ENCODE measurements around the gene BNC2.
"Not testable (repeated sequence)": the region's sequence is repeated elsewhere in the genome, so short reads cannot be mapped to it uniquely, and the experiment has no call there.

The BNC2 gene

GRCh38 chr9:16559418-16560188 is 310.9 kb downstream of the BNC2 start:
- no peak overlapping the region for H3K27ac Mint-ChIP-seq
- no peaks in the 10 kb centered on the region for H3K27me3 Mint-ChIP-seq
- no peaks in the 10 kb centered on the region for H3K4me1 Mint-ChIP-seq (ENCODE audit: low read depth)

GRCh38 chr9:16555802-16556201 is 314.7 kb downstream of the BNC2 start:
- Mint-ChIP-seq H3K4me3 (no peak overlapping the region), H3K36me3 (ENCODE audit: low read depth) (no peaks in the 10 kb centered on the region), H3K4me1 (ENCODE audit: low read depth) (no peaks in the 10 kb centered on the region), H3K27ac (no peak overlapping the region), H3K9me3 (no peaks in the 10 kb centered on the region), H3K27me3 (no peaks in the 10 kb centered on the region)

More at GRCh38 chr9:16559418-16560188, 310.9 kb downstream of the BNC2 start:
- H3K4me3 Mint-ChIP-seq = no peak overlapping the region
- no peaks in the 10 kb centered on the region for H3K9me3 Mint-ChIP-seq
- H3K36me3 Mint-ChIP-seq (ENCODE audit: low read depth) = no peaks in the 10 kb centered on the region

- Mint-ChIP-seq H3K4me1 (ENCODE audit: low read depth) (no peaks in the 10 kb centered on the region), H3K27me3 (no peaks in the 10 kb centered on the region), H3K27ac (no peak overlapping the region), H3K9me3 (no peaks in the 10 kb centered on the region), H3K36me3 (ENCODE audit: low read depth) (no peaks in the 10 kb centered on the region), H3K4me3 (no peak overlapping the region)
Observed at GRCh38 chr9:16553869-16554540, 316.5 kb downstream of the BNC2 start.

- H3K4me1 Mint-ChIP-seq (ENCODE audit: low read depth) = no peaks in the 10 kb centered on the region
Observed at GRCh38 chr9:16552252-16552651, 318.2 kb downstream of the BNC2 start.

GRCh38 chr9:16551692-16552091 is 318.8 kb downstream of the BNC2 start:
- H3K4me1 Mint-ChIP-seq (ENCODE audit: low read depth) = no peaks in the 10 kb centered on the region
- no peak overlapping the region for H3K4me3 Mint-ChIP-seq
- no peak overlapping the region for H3K27ac Mint-ChIP-seq
- H3K9me3 Mint-ChIP-seq = no peaks in the 10 kb centered on the region
- no peaks in the 10 kb centered on the region for H3K36me3 Mint-ChIP-seq (ENCODE audit: low read depth)
- no peaks in the 10 kb centered on the region for H3K27me3 Mint-ChIP-seq

More at GRCh38 chr9:16552252-16552651, 318.2 kb downstream of the BNC2 start:
- Mint-ChIP-seq H3K27me3 (no peaks in the 10 kb centered on the region), H3K9me3 (no peaks in the 10 kb centered on the region), H3K4me3 (no peak overlapping the region), H3K27ac (no peak overlapping the region), H3K36me3 (ENCODE audit: low read depth) (no peaks in the 10 kb centered on the region)

GRCh38 chr9:16545639-16546038 is 324.8 kb downstream of the BNC2 start:
- Mint-ChIP-seq H3K27me3 (no peaks in the 10 kb centered on the region), H3K27ac (no peak overlapping the region), H3K36me3 (ENCODE audit: low read depth) (no peaks in the 10 kb centered on the region), H3K4me3 (no peak overlapping the region), H3K4me1 (ENCODE audit: low read depth) (no peaks in the 10 kb centered on the region), H3K9me3 (no peaks in the 10 kb centered on the region)

GRCh38 chr9:16544842-16545241 is 325.6 kb downstream of the BNC2 start:
- H3K27me3 Mint-ChIP-seq = no peaks in the 10 kb centered on the region
- H3K36me3 Mint-ChIP-seq (ENCODE audit: low read depth) = no peaks in the 10 kb centered on the region
- H3K27ac Mint-ChIP-seq = no peak overlapping the region
- no peaks in the 10 kb centered on the region for H3K4me1 Mint-ChIP-seq (ENCODE audit: low read depth)
- no peaks in the 10 kb centered on the region for H3K9me3 Mint-ChIP-seq
- H3K4me3 Mint-ChIP-seq = no peak overlapping the region

GRCh38 chr9:16543686-16544085 is 326.8 kb downstream of the BNC2 start:
- no peak overlapping the region for H3K27ac Mint-ChIP-seq
- H3K4me3 Mint-ChIP-seq = no peak overlapping the region
- no peaks in the 10 kb centered on the region for H3K27me3 Mint-ChIP-seq
- H3K4me1 Mint-ChIP-seq (ENCODE audit: low read depth) = no peaks in the 10 kb centered on the region
- H3K9me3 Mint-ChIP-seq = no peaks in the 10 kb centered on the region
- H3K36me3 Mint-ChIP-seq (ENCODE audit: low read depth) = no peaks in the 10 kb centered on the region

- Mint-ChIP-seq H3K36me3 (ENCODE audit: low read depth) (no peaks in the 10 kb centered on the region), H3K27ac (no peak overlapping the region), H3K27me3 (no peaks in the 10 kb centered on the region), H3K9me3 (no peaks in the 10 kb centered on the region), H3K4me1 (ENCODE audit: low read depth) (no peaks in the 10 kb centered on the region), H3K4me3 (no peak overlapping the region)
Observed at GRCh38 chr9:16543225-16543624, 327.2 kb downstream of the BNC2 start.

- H3K27me3 Mint-ChIP-seq = no peaks in the 10 kb centered on the region
- H3K4me3 Mint-ChIP-seq = no peak overlapping the region
- H3K36me3 Mint-ChIP-seq (ENCODE audit: low read depth) = no peaks in the 10 kb centered on the region
- no peaks in the 10 kb centered on the region for H3K4me1 Mint-ChIP-seq (ENCODE audit: low read depth)
- H3K9me3 Mint-ChIP-seq = no peaks in the 10 kb centered on the region
- H3K27ac Mint-ChIP-seq = no peak overlapping the region
Observed at GRCh38 chr9:16542290-16542689, 328.2 kb downstream of the BNC2 start.

GRCh38 chr9:16540743-16541613 is 329.5 kb downstream of the BNC2 start:
- no peaks in the 10 kb centered on the region for H3K4me1 Mint-ChIP-seq (ENCODE audit: low read depth)
- no peaks in the 10 kb centered on the region for H3K36me3 Mint-ChIP-seq (ENCODE audit: low read depth)
- H3K9me3 Mint-ChIP-seq = no peaks in the 10 kb centered on the region
- H3K27me3 Mint-ChIP-seq = no peaks in the 10 kb centered on the region
- H3K27ac Mint-ChIP-seq = no peak overlapping the region
- H3K4me3 Mint-ChIP-seq = no peak overlapping the region

- H3K4me3 Mint-ChIP-seq; H3K9me3 Mint-ChIP-seq; H3K27me3 Mint-ChIP-seq; H3K4me1 Mint-ChIP-seq (ENCODE audit: low read depth); H3K36me3 Mint-ChIP-seq (ENCODE audit: low read depth); H3K27ac Mint-ChIP-seq: not testable (repeated sequence)
Observed at GRCh38 chr9:16539626-16540025, 330.8 kb downstream of the BNC2 start.

GRCh38 chr9:16535555-16535954 is 334.9 kb downstream of the BNC2 start:
- no peaks in the 10 kb centered on the region for H3K27me3 Mint-ChIP-seq
- H3K9me3 Mint-ChIP-seq = no peaks in the 10 kb centered on the region
- H3K27ac Mint-ChIP-seq = no peak overlapping the region
- H3K4me3 Mint-ChIP-seq = no peak overlapping the region
- no peaks in the 10 kb centered on the region for H3K4me1 Mint-ChIP-seq (ENCODE audit: low read depth)
- H3K36me3 Mint-ChIP-seq (ENCODE audit: low read depth) = no peaks in the 10 kb centered on the region

GRCh38 chr9:16532681-16533450 is 337.6 kb downstream of the BNC2 start:
- no peaks in the 10 kb centered on the region for H3K27me3 Mint-ChIP-seq
- no peak overlapping the region for H3K4me3 Mint-ChIP-seq
- no peaks in the 10 kb centered on the region for H3K36me3 Mint-ChIP-seq (ENCODE audit: low read depth)
- no peaks in the 10 kb centered on the region for H3K4me1 Mint-ChIP-seq (ENCODE audit: low read depth)
- H3K9me3 Mint-ChIP-seq = no peaks in the 10 kb centered on the region
- H3K27ac Mint-ChIP-seq = no peak overlapping the region
